ENCODE results near the gene LRP1B.

- TF ChIP-seq, protein P1, sequence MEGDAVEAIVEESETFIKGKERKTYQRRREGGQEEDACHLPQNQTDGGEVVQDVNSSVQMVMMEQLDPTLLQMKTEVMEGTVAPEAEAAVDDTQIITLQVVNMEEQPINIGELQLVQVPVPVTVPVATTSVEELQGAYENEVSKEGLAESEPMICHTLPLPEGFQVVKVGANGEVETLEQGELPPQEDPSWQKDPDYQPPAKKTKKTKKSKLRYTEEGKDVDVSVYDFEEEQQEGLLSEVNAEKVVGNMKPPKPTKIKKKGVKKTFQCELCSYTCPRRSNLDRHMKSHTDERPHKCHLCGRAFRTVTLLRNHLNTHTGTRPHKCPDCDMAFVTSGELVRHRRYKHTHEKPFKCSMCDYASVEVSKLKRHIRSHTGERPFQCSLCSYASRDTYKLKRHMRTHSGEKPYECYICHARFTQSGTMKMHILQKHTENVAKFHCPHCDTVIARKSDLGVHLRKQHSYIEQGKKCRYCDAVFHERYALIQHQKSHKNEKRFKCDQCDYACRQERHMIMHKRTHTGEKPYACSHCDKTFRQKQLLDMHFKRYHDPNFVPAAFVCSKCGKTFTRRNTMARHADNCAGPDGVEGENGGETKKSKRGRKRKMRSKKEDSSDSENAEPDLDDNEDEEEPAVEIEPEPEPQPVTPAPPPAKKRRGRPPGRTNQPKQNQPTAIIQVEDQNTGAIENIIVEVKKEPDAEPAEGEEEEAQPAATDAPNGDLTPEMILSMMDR (IDR thresholded peaks at IDR 0.05; ENCODE audit: low read length) = no peak
- no peak for TF ChIP-seq EZH2 (IDR thresholded peaks at IDR 0.05; ENCODE audit: borderline replicate concordance, low read length)
These were observed 1261.7 kb downstream of the LRP1B start for GRCh38 chr2:140869107-140869506.
